HG03460 (cell line): Measurements from ENCODE around the gene UCP3.

Experiments
- ATAC-seq: cut with Tn5 transposase; IDR thresholded peaks from one replicate; pipeline ENCODE4 v1.9.1; 2021; ENCODE audit not compliant: unreplicated experiment

UCP3 gene, protein sequence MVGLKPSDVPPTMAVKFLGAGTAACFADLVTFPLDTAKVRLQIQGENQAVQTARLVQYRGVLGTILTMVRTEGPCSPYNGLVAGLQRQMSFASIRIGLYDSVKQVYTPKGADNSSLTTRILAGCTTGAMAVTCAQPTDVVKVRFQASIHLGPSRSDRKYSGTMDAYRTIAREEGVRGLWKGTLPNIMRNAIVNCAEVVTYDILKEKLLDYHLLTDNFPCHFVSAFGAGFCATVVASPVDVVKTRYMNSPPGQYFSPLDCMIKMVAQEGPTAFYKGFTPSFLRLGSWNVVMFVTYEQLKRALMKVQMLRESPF

DNA sequence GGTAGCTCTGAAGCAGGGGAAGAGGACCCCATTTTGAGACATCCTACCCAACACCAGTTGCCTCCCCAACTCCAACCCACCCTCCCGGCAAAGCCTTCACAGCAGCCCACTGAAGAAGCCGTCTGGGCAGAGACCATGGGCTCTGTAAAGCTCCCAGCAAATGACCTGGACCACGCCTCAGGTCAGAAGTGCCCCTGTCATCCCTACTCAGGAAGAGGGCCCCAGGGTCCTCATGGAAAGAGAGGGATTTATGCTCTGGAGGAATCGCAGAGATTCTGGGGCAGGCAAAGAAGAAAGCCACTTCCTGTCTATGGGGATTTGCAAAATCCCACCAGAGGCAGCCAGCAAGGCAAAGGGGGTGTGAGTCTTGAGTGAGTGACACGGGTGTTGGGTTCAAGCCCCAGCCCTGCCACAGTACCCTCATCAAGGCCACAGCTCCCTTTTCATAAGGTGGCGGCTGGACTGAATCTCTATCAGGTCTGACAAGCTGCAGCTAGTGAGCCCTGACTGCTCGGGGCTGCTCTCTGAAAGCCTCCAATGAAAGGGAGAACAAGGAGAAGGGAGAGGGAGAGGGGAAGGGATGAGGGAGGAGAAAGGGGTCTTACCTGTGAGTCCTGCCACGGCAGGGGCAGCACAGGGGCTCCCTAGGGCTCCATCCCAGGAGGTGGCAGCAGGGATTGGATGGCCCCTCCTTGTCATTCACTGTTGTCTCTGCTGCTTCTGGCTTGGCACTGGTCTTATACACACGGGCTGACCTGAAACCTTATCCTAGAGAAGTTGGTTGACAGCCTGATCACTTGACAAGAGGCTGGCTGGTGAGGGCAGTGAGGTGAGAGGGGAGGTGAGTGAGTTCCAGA, at the start of gene UCP3:
Gene UCP3 (minus strand): TSS at position 713 of the 857 bp plus-strand sequence. CDS start 2,043 bp downstream, outside the sequence.
- no peak for ATAC-seq

DNA sequence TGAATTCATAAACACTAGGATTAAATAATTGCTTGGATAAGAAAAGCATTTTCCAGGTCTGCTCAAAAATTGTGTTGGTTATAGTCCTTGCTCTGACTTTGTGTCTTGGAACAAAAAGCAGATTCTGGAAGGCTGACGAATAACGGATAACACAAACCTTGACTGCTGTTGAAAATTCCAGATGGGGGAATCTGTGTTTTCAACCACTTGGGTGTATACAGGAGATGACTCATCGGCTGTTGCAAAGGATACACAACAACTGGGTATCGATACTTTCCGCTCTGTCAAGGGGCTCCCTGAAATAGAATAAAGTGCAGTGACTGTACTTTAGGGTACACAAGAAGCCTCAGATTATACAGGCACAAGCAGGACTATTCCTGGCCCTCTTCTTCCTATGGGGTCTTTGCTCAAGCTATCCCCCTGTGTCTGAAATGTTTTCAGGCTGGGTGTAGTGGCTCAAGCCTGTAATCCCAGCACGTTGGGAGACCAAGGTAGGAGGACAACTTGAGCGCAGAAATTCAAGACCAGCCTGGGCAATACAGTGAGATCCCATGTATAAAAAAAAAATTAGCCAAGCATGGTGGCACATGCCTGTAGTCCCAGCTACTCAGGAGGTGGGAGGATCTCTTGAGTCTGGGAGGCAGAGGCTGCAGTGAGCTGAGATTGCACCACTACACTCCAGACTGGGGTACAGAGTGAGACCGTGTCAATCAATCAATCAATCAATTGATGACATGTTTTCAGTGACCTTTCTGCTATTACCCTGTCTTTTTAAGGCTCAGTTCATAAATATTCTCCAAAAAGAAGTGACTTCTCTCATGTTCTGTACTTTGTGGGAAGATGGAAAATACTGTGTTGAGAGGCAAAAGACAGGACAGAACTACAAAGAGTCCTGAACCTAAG, 48.6 kb upstream of the UCP3 start:
- no peak for ATAC-seq

DNA sequence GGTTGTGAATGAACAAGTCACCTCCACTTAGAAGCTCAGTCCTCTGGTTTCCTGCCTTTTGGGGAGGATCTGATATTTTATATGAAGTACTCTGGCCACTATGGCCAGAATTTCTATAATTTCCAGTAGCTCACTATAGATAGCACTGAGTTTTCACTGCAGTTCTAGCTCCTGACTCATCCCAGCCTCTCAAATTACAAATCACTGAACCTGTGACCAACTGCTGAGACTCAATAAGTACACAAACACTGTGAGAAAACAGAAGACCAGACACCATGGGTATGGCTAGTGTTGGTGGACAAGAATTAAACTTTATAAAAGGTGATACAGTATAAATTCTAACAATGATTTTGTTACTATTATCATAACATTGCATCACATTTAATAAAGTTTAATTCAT, 47.1 kb upstream of the UCP3 start:
- ATAC-seq = no peak

DNA sequence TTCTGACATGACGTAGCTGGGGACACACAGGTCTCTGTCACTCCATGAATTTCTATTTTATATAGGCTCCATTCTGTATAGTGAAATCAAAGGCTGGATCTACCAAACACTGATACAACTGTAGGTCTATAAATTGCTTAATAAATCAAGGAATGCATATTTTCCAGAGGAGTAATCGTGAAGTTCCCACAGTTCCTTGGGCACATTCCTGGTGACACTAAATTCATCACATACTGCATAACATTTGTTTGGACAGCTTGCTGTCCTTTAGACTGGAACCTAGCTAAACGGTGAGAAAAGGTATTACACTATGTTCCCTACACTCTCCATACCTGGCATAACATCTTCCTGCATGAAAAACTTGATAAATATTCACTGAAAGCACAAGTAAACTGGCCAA, 41.6 kb upstream of the UCP3 start:
- ATAC-seq = no peak

DNA sequence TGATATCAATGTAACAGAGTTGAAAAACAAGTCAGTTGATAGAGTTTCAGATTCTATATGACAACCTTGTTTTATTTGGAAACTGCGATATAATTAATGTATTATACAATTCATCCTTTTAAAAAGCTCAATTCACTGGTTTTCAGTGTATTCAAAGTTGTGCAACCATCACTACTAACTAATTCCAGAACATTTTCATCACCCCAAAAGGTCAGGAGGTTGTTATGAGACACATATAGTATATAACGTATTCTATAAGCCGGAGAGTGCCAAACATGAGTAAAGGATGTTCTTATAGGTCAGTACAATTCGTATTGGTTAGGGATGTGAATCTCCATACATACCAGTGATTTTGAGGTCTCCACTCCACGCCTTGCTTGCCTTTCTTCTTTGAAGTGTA, 40.1 kb upstream of the UCP3 start:
- no peak for ATAC-seq

DNA sequence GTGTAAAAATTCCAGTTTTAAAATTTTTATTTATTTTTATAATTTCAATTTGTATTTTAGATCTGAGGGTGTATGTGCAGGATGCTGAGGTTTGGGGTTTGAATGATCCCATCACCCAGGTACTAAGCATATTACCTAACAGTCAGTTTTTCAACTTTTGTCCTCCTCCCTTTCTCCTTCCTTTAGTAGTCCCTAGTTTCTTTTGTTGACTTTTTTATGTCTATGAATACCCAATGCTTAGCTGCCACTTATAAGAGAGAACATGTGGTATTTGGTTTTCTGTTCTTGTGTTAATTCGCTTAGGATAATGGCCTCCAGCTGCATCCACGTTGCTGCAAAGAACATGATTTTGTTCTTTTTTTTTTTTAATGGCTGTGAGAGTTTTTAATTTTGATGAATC, 35.7 kb upstream of the UCP3 start:
- ATAC-seq = no peak

DNA sequence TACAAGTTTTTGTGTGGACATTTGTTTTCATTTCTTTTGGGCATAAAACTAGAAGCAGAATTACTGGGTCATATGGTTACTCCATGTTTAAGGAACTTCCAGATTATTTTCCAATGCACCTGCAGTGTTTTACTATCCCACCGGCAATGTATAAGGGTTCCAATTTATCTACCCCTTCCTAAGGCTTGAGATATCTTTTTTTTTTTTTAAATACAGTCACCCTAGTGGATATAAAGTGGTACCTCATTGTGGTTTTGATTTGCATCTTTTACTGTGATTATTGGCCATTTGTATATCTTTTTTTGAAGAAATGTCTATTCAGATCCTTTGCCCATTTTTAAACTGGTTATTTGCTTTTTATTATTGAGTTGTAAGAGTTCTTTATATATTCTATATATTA, 34.6 kb upstream of the UCP3 start:
- no peak for ATAC-seq

DNA sequence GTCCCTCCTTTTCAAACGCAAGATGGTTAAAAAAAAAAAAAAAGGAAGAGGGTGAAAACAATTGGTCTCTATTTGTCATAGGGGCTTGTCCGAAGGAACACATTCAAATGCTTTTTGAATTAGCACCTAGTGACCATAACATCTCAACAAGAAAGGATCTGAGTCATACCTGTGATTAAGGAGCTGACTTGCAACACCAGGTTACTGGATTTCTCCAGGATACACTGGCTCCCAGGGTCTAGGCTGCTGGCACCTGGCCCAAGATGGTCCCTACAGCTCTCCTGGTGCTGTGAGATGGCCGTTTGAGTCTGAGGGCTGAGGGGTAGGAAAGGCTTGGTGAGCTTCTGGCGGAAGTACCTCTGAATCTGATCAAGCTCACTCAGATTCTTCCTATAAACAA, 28.4 kb upstream of the UCP3 start:
- no peak for ATAC-seq

DNA sequence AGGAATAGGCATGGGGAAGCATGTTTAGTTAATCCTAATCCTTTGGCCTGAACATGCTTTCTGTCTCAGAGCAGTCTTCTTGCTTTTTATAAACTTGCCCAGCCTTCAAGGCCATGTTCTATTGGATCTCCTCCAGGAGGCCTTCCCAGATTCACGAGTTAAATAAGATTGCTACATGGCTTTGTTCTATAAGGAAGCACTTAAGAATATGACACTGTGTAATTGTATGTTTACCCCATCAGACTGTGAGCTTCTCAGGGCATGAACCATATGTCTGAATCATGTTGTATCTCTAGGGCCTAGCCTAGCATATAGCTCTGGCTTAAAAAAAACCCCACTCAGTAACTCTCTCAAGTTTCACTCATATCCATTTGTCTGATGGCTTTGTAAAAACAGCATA, 26.4 kb upstream of the UCP3 start:
- ATAC-seq = no peak

DNA sequence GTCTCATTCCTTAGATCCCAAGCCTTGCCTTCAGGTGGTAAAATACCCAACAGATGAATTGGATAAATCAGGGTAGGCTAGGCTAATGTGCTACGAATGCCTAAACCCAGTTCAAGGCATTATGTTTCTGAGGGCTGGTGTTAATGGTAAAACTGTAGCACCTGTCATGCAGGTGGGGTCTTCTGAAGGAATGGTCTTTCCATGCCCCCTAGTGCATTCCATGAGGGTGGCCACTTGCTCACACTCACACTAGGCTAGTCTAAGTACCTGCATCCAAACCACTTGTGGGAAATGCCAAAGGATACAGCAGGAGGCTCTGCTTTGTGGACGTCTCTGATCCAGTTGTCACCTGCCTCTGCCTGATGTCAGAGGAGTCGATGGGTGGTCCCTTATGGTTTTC, 24.2 kb upstream of the UCP3 start:
- ATAC-seq = no peak

DNA sequence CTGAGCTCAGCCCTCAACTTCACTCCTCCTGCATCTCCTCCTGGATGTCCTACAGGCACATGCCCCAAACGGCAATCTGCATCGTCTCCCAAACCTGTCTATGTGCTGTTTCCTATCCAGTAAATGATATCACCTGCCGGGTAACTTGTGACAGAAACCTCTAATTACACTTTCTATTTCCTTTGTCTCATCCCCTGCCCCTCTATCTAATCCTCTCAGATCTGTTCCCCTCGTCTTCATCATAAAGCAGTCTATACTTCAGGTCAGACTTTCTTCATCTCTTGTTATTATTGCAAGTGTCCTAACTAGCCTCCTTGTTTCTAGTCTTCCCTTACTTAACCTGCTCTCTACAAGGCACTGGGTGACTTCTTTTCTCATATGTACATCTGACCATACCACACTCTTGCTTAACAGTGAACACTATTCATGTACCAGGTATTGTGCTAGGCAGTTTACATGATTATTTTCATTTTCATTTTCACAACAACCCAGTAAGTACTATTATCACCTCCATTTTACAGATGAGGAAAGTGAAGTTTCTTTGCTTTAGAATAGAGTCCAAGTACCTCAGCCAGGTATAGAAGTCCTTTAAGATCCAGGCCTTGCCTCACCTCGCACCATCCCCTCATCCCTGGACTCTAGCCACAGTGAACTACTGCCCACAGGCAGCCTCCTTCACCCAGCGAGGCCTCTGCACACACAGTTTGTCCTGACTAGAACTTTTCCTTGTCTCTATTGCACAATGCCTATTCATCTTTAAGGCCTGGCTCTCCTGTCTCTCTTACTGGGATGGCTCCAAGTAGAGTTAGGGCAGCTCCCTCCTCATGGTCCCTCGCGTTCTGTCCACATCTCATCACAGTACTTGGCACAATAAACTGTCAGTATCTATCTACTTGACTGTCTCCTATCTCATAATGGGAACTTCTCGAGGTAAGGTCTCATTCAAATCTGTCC, 22.1 kb upstream of the UCP3 start:
- no peak for ATAC-seq

DNA sequence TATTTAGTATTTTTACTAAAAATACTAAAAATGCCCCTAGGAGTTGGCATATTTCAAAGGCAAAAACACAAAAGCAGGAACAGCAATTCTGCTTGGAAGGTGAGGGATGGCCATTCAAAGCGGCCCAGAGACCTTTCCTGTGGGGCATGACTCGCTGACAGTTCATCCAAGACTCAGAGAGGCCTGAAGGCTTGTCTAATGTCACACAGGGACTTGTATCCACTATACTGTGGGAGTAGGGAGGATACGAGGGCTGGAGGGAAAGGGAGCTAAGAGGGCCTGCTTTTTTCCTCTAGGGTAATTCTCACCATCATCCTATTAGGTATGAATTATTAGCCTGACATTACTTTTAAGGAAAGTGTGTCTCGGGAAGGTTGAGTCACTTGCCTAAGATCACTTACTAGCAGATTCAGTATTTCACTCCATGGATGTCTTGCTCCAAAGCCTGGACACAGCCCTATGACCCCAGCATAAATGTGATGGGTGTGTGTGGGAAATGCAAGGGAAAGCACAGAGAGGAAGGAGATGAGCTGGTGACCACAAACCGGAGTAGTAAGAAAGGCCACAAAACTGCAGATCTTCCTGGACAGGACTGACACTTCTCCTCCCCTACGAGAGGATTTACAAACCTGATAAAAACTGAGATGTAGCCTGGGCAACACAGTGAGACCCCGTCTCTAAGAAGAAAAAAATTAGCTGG, 16.7 kb upstream of the UCP3 start:
- no peak for ATAC-seq

DNA sequence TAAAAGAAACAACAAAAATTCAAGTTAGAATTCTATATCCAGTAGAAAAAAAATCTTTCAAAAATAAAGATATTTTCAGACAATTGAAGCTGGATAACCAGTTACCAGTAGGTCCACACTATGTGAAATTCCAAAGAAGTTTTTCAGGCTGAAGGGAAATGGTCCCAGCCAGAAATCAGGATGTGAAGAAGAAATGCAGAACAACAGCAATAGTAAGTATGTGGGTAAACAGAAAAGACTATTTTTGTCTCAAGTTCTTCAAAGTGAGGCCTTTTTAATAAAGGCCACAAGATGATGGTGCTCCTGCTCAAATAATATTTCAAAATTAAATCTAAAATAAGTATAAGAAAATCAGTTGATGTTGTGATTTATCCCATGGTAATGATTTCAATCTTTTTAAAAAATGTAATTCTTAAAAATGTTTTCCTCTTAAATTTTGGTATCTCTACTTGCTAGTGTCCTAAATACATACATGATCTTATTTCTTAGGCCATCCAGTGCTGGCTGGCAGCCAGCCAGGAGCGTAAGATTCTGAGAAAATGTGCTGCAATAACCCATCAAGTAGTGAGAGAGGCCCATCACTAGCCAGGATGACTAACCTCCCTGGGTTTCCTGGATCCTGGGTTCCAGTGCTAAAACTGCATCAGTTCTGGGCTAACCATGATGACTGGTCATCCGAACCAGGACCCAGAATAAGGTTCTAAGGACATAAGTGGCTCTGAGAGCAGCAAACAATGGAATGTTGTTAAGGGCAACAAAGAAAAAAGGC, 15.6 kb upstream of the UCP3 start:
- ATAC-seq = no peak

DNA sequence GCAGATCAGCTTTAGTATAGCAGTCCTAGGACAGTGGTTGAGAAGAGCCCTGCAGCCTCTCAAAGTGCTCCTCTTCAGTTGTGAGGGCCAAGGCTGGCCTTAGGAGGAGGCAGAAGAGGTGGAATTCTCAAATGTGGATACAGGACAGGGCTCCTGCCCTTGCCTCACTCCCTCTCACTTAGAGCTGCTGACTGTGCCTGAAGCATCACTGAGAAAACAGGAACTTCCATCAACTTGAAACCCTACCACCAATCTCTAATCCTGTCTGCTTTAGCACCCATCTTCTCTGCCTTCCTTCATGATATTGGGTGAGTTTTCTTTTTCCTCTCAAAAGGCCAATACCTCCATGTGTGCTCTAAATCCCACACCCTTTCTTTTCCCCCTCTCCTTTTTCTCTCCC, 14.4 kb upstream of the UCP3 start:
- no peak for ATAC-seq

DNA sequence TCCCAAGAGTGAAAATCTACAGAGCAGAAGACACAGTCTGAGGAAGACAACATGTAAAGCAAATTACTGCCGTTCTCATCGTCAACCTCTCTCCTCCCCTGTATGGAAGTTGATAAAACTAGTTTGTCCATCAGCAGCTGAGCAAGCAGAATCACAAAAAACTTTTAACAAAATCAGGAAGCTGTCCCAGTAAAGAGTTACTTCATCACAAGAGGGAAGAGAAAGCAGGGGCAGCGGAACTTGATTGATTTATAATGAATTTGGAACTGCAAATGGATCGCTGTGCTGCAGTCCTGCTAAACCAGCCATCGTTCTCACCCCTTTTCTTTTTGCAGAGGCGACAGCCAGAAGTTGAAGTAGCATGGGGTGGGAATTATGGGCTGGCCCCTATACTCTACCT, 13.7 kb upstream of the UCP3 start:
- no peak for ATAC-seq

DNA sequence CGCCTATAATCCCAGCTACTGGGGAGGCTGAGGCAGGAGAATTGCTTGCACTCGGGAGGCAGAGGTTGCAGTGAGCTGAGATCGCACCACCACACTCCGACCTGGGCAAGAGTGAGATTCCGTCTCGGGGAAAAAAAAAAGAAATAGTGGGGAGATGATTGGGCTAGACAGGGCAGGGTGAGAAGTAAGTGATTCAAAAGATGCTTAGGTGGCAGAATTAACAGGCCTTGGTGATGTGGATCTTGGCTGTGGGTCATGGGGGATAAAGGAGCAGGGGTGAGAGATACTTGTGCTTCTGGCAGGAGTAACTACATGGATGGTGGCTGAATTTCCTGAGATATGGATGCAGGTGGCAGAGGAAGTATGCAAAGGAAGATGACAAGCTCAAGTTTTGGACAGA, 13.1 kb upstream of the UCP3 start:
- ATAC-seq = no peak

DNA sequence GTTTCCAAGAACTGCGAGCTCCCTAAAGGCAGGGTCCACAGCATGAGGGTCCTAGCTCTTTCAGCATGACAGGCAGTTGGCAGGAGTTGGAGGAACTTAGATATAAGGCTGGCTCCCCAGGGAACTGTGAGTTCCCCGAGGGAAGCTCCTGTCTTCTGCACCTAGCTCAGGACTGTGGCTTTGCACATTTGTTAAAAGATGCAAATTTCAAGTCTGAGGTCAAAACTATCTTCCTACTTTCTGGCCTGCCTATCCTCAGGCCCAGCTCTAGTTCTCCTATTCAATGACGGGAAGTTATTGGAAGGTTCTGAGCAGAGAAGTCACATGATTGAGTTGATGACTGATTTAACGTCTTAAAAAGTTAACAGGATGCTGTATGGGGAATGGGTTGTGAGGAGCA, 11.7 kb upstream of the UCP3 start:
- ATAC-seq = peak; percentile 66

DNA sequence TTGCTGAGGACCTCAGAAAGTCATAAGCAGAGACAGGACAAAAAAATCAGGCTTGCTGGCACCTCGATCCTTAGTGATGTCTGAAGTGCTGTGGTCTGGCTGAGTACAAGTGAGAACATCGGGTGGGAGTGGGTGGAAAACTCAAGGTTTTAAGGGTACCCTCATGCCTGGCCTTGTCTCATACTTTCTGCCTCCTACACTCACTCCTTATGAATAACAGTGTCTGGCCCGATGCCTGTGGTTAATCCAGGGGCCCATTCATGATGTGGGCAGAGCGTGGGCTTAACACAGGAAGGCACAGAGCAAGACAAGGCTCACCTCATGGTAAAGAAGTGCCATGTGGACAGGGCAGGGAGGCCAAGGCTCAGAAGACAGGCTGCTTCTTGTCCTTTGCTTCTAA, 11.0 kb upstream of the UCP3 start:
- no peak for ATAC-seq
